Keratinocyte (primary cell): ENCODE measurements around the gene NOP14. TPM values are rescaled to one million over a fixed set of nuclear protein-coding genes. Genes with fewer than 3 reads are reported as not detected.

Experiments
- DNase-seq: peaks from one replicate; pipeline ENCODE4 v3.0.0-alpha.2; 2011; ENCODE audit warnings: low read depth, missing footprints, low spot score
- FAIRE-seq: peaks from 2 replicates; lab custom pipeline; 2011; peaks lifted over from hg19 to GRCh38; lab: Jason Lieb, UNC
- H2AFZ ChIP-seq: 2 replicates; pipeline ENCODE4 v1.6.0; 2012; ENCODE audit warnings: low read length, control low read depth, inconsistent platforms; ENCODE audit not compliant: control insufficient read depth
- H3K27ac ChIP-seq: 2 replicates; pipeline ENCODE4 v1.5.1; 2011; ENCODE audit warnings: low read length; ENCODE audit not compliant: control insufficient read depth, insufficient read depth
- H3K27me3 ChIP-seq: 3 replicates; pipeline ENCODE4 v1.6.0; 2011; ENCODE audit warnings: low read length; ENCODE audit not compliant: control insufficient read depth, insufficient read depth; ENCODE audit errors: extremely low read depth
- H3K36me3 ChIP-seq, 2 experiments: 2 replicates in 1 of 2; 3 replicates in 1 of 2; pipeline ENCODE4 v1.5.1; 2011; ENCODE audit warnings: low read length in 2 of 2, mild to moderate bottlenecking in 1 of 2; ENCODE audit not compliant: control insufficient read depth in 2 of 2, insufficient read depth in 2 of 2; ENCODE audit errors: extremely low read depth in 1 of 2
- H3K4me1 ChIP-seq: 3 replicates; pipeline ENCODE4 v1.5.1; 2011; ENCODE audit warnings: low read length; ENCODE audit not compliant: control insufficient read depth, insufficient read depth; ENCODE audit errors: extremely low read depth
- H3K4me2 ChIP-seq: 3 replicates; pipeline ENCODE4 v1.6.0; 2011; ENCODE audit warnings: low read depth, low read length; ENCODE audit not compliant: control insufficient read depth, insufficient read depth; ENCODE audit errors: extremely low read depth
- H3K4me3 ChIP-seq, 3 experiments: fragments of 200-600 bp in 1 of 3; sonication (generic) in 1 of 3; 2 replicates in 2 of 3; 3 replicates in 1 of 3; pipeline ENCODE4 v1.5.1; 2011 to 2016; ENCODE audit warnings: low read length in 3 of 3, mild to moderate bottlenecking in 3 of 3, control low read depth in 2 of 3, inconsistent platforms in 1 of 3, low read depth in 1 of 3, mixed read lengths in 1 of 3, mixed run types in 1 of 3, moderate library complexity in 1 of 3; ENCODE audit not compliant: control insufficient read depth in 2 of 3, insufficient read depth in 2 of 3; ENCODE audit errors: extremely low read depth in 1 of 3
- H3K79me2 ChIP-seq: 2 replicates; pipeline ENCODE4 v1.6.0; 2012; ENCODE audit warnings: low read length; ENCODE audit not compliant: control insufficient read depth, insufficient read depth
- H3K9ac ChIP-seq: 3 replicates; pipeline ENCODE4 v1.6.0; 2011; ENCODE audit warnings: low read length; ENCODE audit not compliant: control insufficient read depth, insufficient read depth; ENCODE audit errors: extremely low read depth
- H3K9me1 ChIP-seq: 3 replicates; pipeline ENCODE4 v1.6.0; 2011; ENCODE audit warnings: low read length; ENCODE audit not compliant: control insufficient read depth, insufficient read depth; ENCODE audit errors: extremely low read depth
- H3K9me3 ChIP-seq: 2 replicates; pipeline ENCODE4 v1.5.1; 2012; ENCODE audit warnings: low read depth, low read length; ENCODE audit not compliant: control insufficient read depth
- H4K20me1 ChIP-seq: 3 replicates; pipeline ENCODE4 v1.6.0; 2011; ENCODE audit warnings: low read length; ENCODE audit not compliant: control insufficient read depth, insufficient read depth; ENCODE audit errors: extremely low read depth
- EZH2 ChIP-seq: IDR thresholded peaks from one replicate; pipeline ENCODE4 v1.6.1; 2012; ENCODE audit warnings: inconsistent platforms, mild to moderate bottlenecking, low read length, moderate library complexity
- dilution Hi-C: fragments of 300-500 bp; cut with MboI; formaldehyde crosslinking; loops from one replicate; pipeline ENCODE4 v1.7.0; 2020; ENCODE audit warnings: low sequenced_read_pairs; ENCODE audit not compliant: extremely low pct_ligation_motif_present
- polyA plus RNA-seq, 5 experiments: library from polyadenylated mRNA; depleted of rRNA in 3 of 5; stranded (reverse) in 3 of 5; stranded (forward) in 1 of 5; unstranded in 1 of 5; fragments of >200 nt; gene quantifications; 1 replicate in 1 of 5; 2 replicates in 3 of 5; 3 replicates in 1 of 5; pipeline versions ENCODE4 v1.2.1 to v1.2.3, GENCODE V29; 2011 to 2012; ENCODE audit warnings: missing spikeins in 2 of 5, low read depth in 1 of 5, low replicate concordance in 1 of 5
- TF ChIP-seq, protein P1 (sequence below), 3 experiments: IDR thresholded peaks in 1 of 3; conservative IDR thresholded peaks in 1 of 3; optimal IDR thresholded peaks in 1 of 3; 2 replicates in 2 of 3; 3 replicates in 1 of 3; pipeline versions ENCODE3 to v1.5.1; 2011; ENCODE audit warnings: low read length in 3 of 3, mild to moderate bottlenecking in 3 of 3, moderate library complexity in 2 of 3, control low read depth in 1 of 3, inconsistent platforms in 1 of 3; ENCODE audit not compliant: insufficient read depth in 2 of 3; ENCODE audit errors: extremely low read depth in 1 of 3

The NOP14 gene
- polyA plus RNA-seq, 1 donor (not counting 4 experiments of a cell fraction or from before 2014, with no cell fraction given), result 21.8 TPM

DNA sequence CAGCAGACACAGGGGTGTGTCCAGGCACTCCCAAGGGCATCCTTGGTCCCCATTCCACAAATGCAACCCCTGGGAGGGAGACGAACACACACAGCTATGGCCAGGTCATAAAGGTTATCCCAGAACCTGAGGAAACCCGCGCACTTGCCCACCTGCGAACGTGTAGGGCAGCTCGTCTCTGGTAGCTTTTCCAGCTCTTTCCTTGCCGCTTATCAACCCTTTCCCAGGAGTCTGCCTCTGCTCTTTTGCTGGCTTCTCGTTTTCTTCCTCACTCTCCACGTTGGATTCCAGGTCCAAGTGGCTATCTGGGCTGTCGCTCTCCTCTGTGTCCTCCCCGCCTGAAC is 13.5 kb downstream of the NOP14 start:
- Histone ChIP-seq H3K9me1 (peaks cover 2% of the 10 kb centered on the region), H2AFZ (no peak overlapping the region), H3K36me3 (peaks cover 49 to 55% of the 10 kb centered on the region in 2 experiments), H4K20me1 (peaks cover 2% of the 10 kb centered on the region), H3K4me2 (no peak overlapping the region), H3K4me1 (no peaks in the 10 kb centered on the region), H3K9me3 (no peaks in the 10 kb centered on the region), H3K9ac (no peak overlapping the region), H3K27me3 (no peaks in the 10 kb centered on the region), H3K4me3 (no peak overlapping the region), H3K27ac (no peak overlapping the region), H3K79me2 (no peaks in the 10 kb centered on the region)
- dilution Hi-C loops, result no loop called here
- no peak for TF ChIP-seq EZH2
- TF ChIP-seq, protein P1, sequence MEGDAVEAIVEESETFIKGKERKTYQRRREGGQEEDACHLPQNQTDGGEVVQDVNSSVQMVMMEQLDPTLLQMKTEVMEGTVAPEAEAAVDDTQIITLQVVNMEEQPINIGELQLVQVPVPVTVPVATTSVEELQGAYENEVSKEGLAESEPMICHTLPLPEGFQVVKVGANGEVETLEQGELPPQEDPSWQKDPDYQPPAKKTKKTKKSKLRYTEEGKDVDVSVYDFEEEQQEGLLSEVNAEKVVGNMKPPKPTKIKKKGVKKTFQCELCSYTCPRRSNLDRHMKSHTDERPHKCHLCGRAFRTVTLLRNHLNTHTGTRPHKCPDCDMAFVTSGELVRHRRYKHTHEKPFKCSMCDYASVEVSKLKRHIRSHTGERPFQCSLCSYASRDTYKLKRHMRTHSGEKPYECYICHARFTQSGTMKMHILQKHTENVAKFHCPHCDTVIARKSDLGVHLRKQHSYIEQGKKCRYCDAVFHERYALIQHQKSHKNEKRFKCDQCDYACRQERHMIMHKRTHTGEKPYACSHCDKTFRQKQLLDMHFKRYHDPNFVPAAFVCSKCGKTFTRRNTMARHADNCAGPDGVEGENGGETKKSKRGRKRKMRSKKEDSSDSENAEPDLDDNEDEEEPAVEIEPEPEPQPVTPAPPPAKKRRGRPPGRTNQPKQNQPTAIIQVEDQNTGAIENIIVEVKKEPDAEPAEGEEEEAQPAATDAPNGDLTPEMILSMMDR (optimal IDR thresholded peaks at IDR 0.05 in 1 of 3, IDR thresholded peaks at IDR 0.05 in 1 of 3, conservative IDR thresholded peaks at IDR 0.05 in 1 of 3; ENCODE audit: extremely low read depth in 1 of 3, insufficient read depth in 2 of 3, low read length in 3 of 3), result no peak
- FAIRE-seq (no peak), DNase-seq (no peak)

DNA sequence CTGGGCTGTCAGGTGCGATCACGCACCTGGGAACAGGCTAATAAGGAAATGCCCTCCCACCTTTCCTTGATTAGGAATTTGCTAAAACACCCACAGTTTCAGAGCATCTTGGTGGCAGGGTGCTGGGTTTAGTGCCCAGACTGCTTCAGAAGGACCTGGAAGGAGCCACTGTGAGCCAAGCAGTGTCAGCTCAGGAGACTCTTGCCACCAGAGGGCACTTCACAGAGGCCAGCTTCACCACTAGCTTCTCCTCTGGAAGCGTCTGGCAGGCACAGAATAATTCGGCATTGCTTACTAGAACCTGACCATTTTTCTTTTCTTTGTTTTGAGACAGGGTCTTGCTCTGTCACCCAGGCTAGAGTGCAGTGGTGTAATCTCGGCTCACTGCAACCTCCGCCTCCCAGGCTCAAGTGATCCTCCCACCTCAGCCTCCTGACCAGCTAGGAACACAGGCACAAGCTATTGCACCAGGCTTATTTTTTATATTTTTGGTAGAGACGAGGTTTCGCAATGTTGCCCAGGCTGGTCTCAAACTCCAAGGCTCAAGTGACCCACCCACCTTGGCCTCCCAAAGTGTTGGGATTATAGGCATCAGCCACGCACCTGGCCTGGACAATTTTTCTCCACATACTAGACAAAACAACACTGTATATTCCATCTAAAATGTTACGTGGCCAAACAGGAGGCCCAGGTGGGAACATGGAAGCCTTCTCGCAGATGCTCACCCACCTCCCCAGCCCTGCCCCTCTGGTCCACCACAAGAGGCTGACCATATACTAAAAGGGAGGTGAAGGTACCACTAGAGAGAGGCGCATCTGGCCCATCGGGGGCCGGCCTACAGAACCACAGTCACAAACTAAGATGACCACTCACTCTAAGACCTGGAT is 14.1 kb downstream of the NOP14 start:
- H3K36me3 ChIP-seq, result peaks cover 46 to 52% of the 10 kb centered on the region in 2 experiments
- dilution Hi-C loops, result no loop called here
- H3K4me1 ChIP-seq, result no peaks in the 10 kb centered on the region
- H2AFZ ChIP-seq, result no peak overlapping the region
- no peak overlapping the region for H3K9ac ChIP-seq
- no peak overlapping the region for H3K4me3 ChIP-seq
- FAIRE-seq, result peak; percentile 82
- H3K79me2 ChIP-seq, result no peaks in the 10 kb centered on the region
- no peaks in the 10 kb centered on the region for H4K20me1 ChIP-seq
- H3K27ac ChIP-seq, result no peak overlapping the region
- H3K4me2 ChIP-seq, result no peak overlapping the region
- TF ChIP-seq, protein P1 (optimal IDR thresholded peaks at IDR 0.05 in 1 of 3, IDR thresholded peaks at IDR 0.05 in 1 of 3, conservative IDR thresholded peaks at IDR 0.05 in 1 of 3; ENCODE audit: extremely low read depth in 1 of 3, insufficient read depth in 2 of 3, low read length in 3 of 3), result peak in 2 of 3 experiments; percentile 48 to 70
- TF ChIP-seq EZH2, result no peak
- no peaks in the 10 kb centered on the region for H3K9me1 ChIP-seq
- H3K27me3 ChIP-seq, result no peaks in the 10 kb centered on the region
- DNase-seq, result no peak
- H3K9me3 ChIP-seq, result no peaks in the 10 kb centered on the region
